GM18505 (cell line): ENCODE data around the gene AP5B1.

Experiments
- ATAC-seq: cut with Tn5 transposase; IDR thresholded peaks from one replicate; pipeline ENCODE4 v1.9.1; 2021; ENCODE audit not compliant: unreplicated experiment
- POLR2A ChIP-seq: IDR thresholded peaks from 4 replicates; pipeline ENCODE4 v1.6.1; 2011; ENCODE audit warnings: borderline replicate concordance; ENCODE audit not compliant: insufficient read depth, insufficient read length; ENCODE audit errors: extremely low read depth

The AP5B1 gene

GRCh38 chr11:65793625-65794400, 13.0 kb upstream of the AP5B1 start:
- ATAC-seq = no peak

GRCh38 chr11:65793144-65793581, 12.4 kb upstream of the AP5B1 start:
- TF ChIP-seq POLR2A = no peak
- no peak for ATAC-seq

More at GRCh38 chr11:65793625-65794400, 13.0 kb upstream of the AP5B1 start:
- TF ChIP-seq POLR2A = no peak

DNA sequence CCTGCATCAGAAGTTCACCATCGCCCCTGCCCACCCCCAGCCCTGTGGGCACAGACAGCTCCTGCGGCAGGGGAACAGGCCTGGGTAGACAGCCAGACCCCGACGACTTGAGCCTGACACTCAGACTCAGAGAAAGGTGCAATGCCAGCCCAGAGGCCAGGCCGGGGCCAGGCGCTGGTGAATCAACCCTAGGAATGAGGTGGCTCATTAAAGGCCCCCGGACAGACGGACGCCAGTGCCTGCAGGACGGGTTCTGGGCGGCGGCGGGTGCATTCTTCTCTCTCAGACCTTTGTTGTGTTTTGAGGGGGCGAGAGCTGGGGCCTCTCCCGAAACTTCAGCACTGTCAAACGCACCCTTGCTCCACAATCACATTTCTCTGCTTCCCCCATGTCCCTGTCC, 11.7 kb upstream of the AP5B1 start:
- no peak for TF ChIP-seq POLR2A
- ATAC-seq = no peak

DNA sequence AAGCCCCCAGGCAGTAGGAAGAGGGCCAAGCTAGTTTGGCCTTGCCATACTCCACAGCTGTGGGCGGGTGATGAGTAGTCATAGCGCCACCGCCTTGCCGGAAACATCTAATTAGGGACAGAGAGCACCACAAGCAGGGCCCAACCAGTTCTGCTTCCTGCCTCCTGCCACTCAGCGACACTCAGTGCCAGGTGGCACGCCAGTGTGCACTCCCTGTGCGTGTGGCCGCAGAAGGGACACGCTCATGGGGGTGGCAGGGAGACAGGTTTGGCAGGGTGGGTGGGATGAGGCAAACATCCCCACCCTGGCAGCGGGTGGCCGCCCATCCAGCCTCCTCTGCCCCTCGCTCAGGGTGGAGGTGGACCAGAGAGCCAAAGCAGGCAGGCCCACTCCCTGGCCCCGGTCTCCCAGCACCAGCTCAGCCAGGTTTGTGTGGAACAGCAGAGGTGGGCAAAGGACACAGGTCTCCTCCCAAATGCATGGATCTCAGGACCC, 11.0 kb upstream of the AP5B1 start:
- ATAC-seq = peak; percentile 71
- TF ChIP-seq POLR2A = peak; percentile 88

GRCh38 chr11:65790902-65791650, 10.3 kb upstream of the AP5B1 start:
- no peak for ATAC-seq

GRCh38 chr11:65790104-65790901, 9.5 kb upstream of the AP5B1 start:
- TF ChIP-seq POLR2A = no peak
- no peak for ATAC-seq

More at GRCh38 chr11:65790902-65791650, 10.3 kb upstream of the AP5B1 start:
- TF ChIP-seq POLR2A = no peak

DNA sequence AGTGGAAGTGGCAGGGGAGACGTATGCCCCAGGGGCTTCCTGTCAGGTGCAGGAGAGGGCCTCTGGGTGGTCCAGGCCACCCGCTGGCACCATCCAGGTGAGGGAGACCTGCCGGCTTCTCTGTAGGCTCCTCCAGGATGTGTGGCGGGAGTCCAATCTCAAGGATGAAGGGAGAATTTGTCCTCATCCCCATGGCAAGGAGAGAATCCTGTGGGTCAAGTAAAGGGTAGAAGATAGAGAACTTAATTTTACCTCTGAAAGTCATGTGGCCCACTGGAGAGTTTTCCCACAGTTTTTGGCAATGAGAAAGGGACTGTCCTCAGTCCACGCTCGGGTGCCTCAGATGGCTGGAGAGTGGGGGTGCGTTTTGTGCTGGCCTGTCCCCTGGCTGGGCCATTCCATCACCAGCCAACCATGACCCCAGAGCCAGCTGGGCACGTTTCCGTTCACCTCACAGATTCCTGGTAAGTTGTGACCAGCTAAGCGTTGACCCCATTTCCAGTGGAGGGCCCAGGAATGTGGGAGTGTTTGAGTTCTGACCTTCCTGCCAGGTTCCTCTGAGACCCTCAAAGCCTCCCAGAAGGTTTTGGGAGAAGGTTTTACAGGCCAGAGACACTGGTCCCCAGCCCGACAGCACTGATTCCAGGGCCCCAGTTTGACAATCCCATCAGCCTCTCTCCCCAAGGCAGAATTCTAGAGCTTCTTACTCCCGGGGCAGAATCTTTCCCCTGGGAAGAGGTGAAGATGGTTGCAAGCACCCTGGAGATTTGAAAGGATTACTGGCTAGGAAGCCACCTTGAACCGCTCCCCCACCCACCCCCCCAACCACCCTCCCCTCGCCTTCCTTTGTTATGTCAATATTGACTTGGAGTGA, 8.7 kb upstream of the AP5B1 start:
- ATAC-seq = no peak
- no peak for TF ChIP-seq POLR2A

DNA sequence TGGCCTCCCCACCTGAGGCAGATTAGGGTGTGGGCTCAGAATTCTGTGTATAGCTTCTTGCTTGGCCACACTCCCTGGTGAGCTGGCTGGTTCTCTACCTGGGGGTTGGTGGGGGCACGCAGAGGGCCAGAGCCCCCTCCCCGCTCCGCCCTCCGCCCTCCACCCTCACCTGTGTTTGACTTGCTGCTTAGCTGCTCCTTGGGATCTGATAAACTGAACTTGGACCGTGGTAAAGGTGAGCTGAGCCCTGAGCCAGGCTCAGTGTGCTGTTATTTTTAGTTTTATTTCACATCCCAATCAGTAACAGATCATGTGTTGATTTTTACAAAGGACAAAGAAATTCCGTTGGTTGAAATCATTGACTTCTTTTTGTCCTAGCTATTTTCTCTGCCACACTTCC, 8.0 kb upstream of the AP5B1 start:
- ATAC-seq = no peak
- no peak for TF ChIP-seq POLR2A

DNA sequence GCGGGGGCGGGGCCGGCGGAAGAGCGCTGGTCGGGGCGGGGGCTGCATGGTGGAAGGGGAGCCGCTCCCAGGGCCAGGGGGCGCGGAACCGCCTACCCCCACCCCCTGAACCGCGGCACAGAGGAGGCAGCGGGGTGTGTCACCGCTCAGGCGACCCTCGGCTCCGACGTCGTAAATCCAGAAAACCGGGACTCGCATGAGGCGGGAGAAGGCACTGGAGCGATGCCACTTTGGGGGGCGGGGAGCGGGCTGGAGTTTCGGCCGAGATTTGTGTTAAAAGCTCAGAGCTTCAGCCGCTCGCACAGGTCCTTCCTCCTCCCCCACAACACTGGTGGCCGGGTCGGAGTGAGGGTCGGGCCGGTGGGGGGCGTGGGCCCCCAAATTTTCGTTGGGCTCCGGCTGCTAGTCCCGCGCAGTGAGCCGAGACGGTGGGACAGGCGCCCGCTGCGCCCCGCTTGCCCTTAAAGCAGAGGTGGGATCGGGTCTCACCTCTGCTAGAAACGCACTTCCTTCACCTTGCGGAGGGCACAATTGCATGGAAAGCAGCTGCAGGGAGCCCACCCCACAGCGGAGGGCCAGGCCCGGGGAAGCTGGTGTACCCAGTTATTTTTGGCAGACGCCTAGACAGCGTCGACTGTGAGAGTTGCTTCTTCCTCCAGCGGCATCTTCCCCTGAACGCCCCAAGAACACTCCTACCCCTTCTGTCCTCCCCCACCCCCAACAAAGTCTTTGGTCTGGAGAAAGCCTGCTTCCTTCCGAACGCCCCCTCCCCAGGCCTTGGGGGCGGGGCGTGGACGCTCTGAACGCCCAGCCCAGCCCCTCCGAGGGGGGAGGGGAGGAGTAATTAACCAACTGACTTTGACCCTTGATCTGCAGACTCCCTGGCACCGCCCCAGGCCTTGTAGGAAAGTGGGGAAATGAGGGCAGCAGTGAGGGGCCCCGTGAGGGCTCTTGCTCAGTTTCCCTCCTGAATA, 7.2 kb upstream of the AP5B1 start:
- no peak for ATAC-seq
- TF ChIP-seq POLR2A = no peak

DNA sequence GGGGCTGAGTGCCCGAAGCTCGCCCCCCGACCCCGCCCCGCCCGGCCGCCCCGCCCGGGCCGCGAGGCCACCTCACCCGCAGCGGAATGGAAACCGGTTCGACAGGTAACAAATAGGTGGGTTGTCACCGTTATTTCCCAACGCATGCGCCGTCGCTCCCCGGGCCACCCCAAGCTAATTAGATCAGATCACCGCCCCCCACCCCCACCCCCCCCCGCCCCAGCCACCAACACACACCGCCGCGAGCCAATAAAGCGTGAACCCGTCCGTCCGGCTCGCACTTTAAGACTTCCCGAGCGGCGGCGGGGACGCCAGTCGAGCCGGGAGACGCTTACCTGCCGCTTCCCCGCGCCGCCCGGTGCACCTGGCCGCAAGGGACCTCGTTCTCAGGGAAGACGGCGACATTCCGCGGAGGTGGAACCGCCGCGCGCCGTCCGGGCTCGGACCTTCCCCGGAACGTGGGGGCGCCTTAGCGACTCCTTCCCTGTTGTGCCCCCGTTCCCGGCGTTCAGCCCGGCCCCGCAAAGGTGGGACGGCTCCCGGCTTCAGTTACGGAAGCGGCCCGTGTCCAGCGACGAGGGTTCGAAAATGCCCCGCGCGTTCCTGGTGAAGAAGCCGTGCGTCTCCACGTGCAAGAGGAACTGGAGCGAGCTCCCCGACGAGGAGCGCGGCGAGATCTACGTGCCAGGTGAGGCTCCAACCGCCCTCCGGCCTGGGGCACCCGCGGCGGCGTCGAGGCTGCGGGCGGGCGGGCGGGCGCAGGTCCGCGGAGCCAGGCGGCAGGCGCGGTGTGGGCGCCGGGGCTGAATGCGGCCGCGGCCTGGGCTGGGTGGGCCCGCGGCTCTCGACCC, 6.2 kb upstream of the AP5B1 start, which contains the start of gene OVOL1:
Gene OVOL1, plus strand, starts transcription at position 278 of the 851 bp plus-strand sequence. Its CDS starts 311 bp downstream, at position 589.
- ATAC-seq = no peak
- no peak for TF ChIP-seq POLR2A
